Measurements from ENCODE around the gene ZNF428.

ZNF428 gene

DNA sequence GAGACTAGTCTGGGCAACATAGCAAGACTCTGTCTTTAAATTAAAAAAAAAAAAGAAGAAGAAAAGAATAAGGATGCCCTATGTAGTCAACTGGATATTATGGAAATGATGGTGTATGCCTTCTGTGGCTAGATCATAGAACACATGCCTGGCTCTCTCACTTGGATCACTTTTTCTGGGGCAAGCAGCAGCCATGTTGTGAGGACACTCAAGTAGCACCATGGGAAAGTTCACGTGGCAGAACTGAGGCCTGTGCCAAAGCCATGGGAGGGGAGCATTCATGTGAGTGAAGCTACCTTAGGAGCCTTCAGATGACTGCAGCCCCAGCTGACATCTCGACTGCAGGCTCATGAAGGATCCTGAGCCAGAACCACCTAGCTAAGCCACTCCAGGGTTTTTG lies 38.6 kb upstream of the ZNF428 start:
- Histone ChIP-seq H3K9me3 (ENCODE audit: insufficient read depth, low read depth, low read length) (no peaks in the 10 kb centered on the region), H3K4me3 (ENCODE audit: low read length, poor library complexity, severe bottlenecking) (no peak overlapping the region), H3K36me3 (ENCODE audit: insufficient read depth, low read length) (no peaks in the 10 kb centered on the region), H2AFZ (ENCODE audit: low read length) (no peak overlapping the region), H3K27me3 (ENCODE audit: insufficient read depth, low read length, poor library complexity, severe bottlenecking) (no peaks in the 10 kb centered on the region), H3K4me2 (ENCODE audit: low read depth, low read length, poor library complexity, severe bottlenecking) (no peak overlapping the region), H3K9me2 (replicated peaks; ENCODE audit: low read depth, low read length) (no peaks in the 10 kb centered on the region), H4K20me1 (ENCODE audit: insufficient read depth, low read length, poor library complexity, severe bottlenecking) (no peaks in the 10 kb centered on the region), H3K9ac (ENCODE audit: low read depth, low read length, poor library complexity, severe bottlenecking) (no peak overlapping the region), H3K79me2 (ENCODE audit: insufficient read depth, low read length) (no peaks in the 10 kb centered on the region), H3F3A (ENCODE audit: low read depth) (no peaks in the 10 kb centered on the region), H3K4me1 (ENCODE audit: insufficient read depth, low read length, poor library complexity, severe bottlenecking) (no peaks in the 10 kb centered on the region)
- no peak for TF ChIP-seq EZH2phosphoT487 (IDR thresholded peaks at IDR 0.05; ENCODE audit: borderline replicate concordance)
- TF ChIP-seq, protein P1, sequence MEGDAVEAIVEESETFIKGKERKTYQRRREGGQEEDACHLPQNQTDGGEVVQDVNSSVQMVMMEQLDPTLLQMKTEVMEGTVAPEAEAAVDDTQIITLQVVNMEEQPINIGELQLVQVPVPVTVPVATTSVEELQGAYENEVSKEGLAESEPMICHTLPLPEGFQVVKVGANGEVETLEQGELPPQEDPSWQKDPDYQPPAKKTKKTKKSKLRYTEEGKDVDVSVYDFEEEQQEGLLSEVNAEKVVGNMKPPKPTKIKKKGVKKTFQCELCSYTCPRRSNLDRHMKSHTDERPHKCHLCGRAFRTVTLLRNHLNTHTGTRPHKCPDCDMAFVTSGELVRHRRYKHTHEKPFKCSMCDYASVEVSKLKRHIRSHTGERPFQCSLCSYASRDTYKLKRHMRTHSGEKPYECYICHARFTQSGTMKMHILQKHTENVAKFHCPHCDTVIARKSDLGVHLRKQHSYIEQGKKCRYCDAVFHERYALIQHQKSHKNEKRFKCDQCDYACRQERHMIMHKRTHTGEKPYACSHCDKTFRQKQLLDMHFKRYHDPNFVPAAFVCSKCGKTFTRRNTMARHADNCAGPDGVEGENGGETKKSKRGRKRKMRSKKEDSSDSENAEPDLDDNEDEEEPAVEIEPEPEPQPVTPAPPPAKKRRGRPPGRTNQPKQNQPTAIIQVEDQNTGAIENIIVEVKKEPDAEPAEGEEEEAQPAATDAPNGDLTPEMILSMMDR (conservative IDR thresholded peaks at IDR 0.05; ENCODE audit: low read length) = no peak

DNA sequence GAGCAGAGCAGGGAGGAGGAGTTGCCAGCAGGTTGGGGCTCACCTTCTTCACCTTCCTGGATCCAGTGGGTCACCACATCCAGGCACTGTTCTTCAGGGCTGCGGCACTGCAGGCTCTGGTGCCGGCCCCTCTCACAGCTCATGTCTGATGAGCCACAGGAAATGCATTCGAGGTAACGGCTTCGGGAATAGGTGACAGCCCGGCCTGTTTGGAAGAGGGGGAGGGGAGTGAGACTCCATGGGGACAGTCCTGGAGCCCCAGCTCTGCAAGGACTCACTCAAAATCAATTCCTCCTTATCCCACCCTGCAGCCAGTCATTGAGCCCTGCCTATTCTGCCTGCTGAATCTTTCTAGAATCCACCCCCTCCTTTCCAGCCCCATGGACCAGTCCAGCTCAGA lies 37.0 kb upstream of the ZNF428 start:
- no peak overlapping the region for H3K9ac ChIP-seq (ENCODE audit: low read depth, low read length, poor library complexity, severe bottlenecking)
- H3K4me1 ChIP-seq (ENCODE audit: insufficient read depth, low read length, poor library complexity, severe bottlenecking) = no peaks in the 10 kb centered on the region
- H3K4me3 ChIP-seq (ENCODE audit: low read length, poor library complexity, severe bottlenecking) = no peak overlapping the region
- no peaks in the 10 kb centered on the region for H3K36me3 ChIP-seq (ENCODE audit: insufficient read depth, low read length)
- no peaks in the 10 kb centered on the region for H3F3A ChIP-seq (ENCODE audit: low read depth)
- no peak overlapping the region for H2AFZ ChIP-seq (ENCODE audit: low read length)
- TF ChIP-seq EZH2phosphoT487 (IDR thresholded peaks at IDR 0.05; ENCODE audit: borderline replicate concordance) = no peak
- TF ChIP-seq, protein P1 (conservative IDR thresholded peaks at IDR 0.05; ENCODE audit: low read length) = no peak
- no peaks in the 10 kb centered on the region for H3K27me3 ChIP-seq (ENCODE audit: insufficient read depth, low read length, poor library complexity, severe bottlenecking)
- no peaks in the 10 kb centered on the region for H3K9me3 ChIP-seq (ENCODE audit: insufficient read depth, low read depth, low read length)
- no peaks in the 10 kb centered on the region for H4K20me1 ChIP-seq (ENCODE audit: insufficient read depth, low read length, poor library complexity, severe bottlenecking)
- no peaks in the 10 kb centered on the region for H3K9me2 ChIP-seq (replicated peaks; ENCODE audit: low read depth, low read length)
- H3K79me2 ChIP-seq (ENCODE audit: insufficient read depth, low read length) = no peaks in the 10 kb centered on the region
- no peak overlapping the region for H3K4me2 ChIP-seq (ENCODE audit: low read depth, low read length, poor library complexity, severe bottlenecking)

DNA sequence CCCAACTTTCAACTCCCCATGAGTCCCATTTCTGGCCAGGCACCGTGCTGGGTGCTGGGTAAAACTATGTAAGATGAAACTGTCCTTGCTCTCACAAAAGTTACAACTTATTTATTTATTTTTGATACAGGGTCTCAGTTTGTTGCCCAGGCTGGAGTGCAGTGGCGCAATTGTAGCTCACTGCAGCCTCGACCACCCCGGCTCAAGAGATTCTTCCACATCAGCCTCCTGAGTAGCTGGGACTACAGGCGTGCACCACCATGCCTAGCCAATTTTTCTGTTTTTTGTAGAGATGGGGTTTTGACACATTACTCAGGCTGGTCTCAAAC lies 33.1 kb upstream of the ZNF428 start:
- Histone ChIP-seq H3K4me2 (ENCODE audit: low read depth, low read length, poor library complexity, severe bottlenecking) (no peak overlapping the region), H3K9me3 (ENCODE audit: insufficient read depth, low read depth, low read length) (no peaks in the 10 kb centered on the region), H3K9me2 (replicated peaks; ENCODE audit: low read depth, low read length) (no peaks in the 10 kb centered on the region), H3K9ac (ENCODE audit: low read depth, low read length, poor library complexity, severe bottlenecking) (no peak overlapping the region), H4K20me1 (ENCODE audit: insufficient read depth, low read length, poor library complexity, severe bottlenecking) (no peaks in the 10 kb centered on the region), H3K36me3 (ENCODE audit: insufficient read depth, low read length) (no peaks in the 10 kb centered on the region; the same call in 1 of the 2 replicates), H3K27me3 (ENCODE audit: insufficient read depth, low read length, poor library complexity, severe bottlenecking) (no peaks in the 10 kb centered on the region), H3F3A (ENCODE audit: low read depth) (no peaks in the 10 kb centered on the region), H2AFZ (ENCODE audit: low read length) (no peak overlapping the region), H3K79me2 (ENCODE audit: insufficient read depth, low read length) (no peaks in the 10 kb centered on the region), H3K4me1 (ENCODE audit: insufficient read depth, low read length, poor library complexity, severe bottlenecking) (no peaks in the 10 kb centered on the region), H3K4me3 (ENCODE audit: low read length, poor library complexity, severe bottlenecking) (no peak overlapping the region)
- TF ChIP-seq EZH2phosphoT487 (IDR thresholded peaks at IDR 0.05; ENCODE audit: borderline replicate concordance) = no peak
- TF ChIP-seq, protein P1 (conservative IDR thresholded peaks at IDR 0.05; ENCODE audit: low read length) = no peak

Measured in Loucy (cell line).